ENCODE measurements around the gene CFLAR.

DNA sequence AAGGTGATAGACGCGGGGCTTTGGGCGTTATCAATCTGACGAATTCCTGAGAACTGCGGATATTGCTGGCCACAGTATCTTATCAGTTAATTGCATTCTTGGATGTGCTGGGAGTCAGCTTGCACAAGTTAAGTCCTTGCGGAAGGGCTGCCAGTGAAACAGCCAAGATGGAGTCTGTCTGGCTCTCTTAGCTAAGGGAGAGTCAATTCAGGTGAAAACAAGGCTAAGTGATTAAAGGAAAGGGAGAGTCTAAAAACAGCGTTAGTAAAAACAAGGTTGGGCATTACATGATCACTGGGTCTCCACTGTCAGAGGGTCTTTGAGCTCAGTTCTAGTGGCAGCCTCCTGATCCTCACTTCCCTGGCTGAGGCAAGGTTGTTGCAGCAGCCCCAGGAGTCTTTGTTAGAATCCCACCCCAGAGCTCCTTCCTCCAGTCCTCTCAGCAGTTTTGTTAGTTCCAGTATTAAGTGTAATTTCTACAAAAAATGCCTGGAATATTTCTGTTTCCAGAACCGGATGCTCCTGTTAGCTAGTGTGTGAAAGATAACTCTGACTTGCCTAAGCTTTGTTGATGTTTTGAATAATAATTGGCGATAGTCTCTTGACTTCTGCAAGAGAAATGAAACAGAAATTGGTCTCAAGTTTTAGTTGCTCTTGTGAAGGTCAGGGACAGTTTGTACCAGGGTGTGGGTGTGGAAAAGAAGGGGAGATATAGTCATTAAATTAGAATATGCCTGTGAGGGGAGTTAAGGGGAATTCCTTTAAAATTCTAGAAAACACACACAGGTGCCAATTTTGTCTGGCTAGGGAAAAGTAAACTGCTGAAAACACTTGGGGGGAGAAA lies 10.6 kb downstream of the CFLAR start:
- TF ChIP-seq, protein P1, sequence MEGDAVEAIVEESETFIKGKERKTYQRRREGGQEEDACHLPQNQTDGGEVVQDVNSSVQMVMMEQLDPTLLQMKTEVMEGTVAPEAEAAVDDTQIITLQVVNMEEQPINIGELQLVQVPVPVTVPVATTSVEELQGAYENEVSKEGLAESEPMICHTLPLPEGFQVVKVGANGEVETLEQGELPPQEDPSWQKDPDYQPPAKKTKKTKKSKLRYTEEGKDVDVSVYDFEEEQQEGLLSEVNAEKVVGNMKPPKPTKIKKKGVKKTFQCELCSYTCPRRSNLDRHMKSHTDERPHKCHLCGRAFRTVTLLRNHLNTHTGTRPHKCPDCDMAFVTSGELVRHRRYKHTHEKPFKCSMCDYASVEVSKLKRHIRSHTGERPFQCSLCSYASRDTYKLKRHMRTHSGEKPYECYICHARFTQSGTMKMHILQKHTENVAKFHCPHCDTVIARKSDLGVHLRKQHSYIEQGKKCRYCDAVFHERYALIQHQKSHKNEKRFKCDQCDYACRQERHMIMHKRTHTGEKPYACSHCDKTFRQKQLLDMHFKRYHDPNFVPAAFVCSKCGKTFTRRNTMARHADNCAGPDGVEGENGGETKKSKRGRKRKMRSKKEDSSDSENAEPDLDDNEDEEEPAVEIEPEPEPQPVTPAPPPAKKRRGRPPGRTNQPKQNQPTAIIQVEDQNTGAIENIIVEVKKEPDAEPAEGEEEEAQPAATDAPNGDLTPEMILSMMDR (conservative IDR thresholded peaks at IDR 0.05), result no peak
- no peak for TF ChIP-seq EZH2 (IDR thresholded peaks at IDR 0.05; ENCODE audit: low read depth)

Measured in PC-9 (cell line).